ENCODE measurements around the gene OR5M10. TPM values are rescaled to one million over a fixed set of nuclear protein-coding genes. Genes with fewer than 3 reads are reported as not detected.

OR5M10 gene
- total RNA-seq, 1 donor from 2014 or later, result not detected

DNA sequence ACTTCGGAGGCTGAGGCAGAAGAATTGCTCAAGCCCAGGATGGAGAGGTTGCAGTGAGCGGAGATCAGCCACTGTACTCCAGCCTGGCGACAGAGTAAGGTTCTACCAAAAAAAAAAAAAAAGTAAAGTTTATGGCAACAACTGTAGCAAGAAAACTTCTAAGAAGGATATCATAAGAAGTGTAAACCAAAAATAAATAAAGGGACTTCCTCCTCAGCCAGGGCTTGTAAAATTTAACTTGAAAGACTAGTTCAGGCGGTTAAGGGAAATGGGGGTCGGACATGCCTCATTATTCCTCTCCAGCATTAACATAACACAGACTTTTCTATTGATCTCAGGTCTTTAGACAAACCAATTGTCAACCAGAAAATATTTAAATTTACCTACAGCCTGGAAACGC, 32.0 kb downstream of the OR5M10 start:
- FAIRE-seq, result no peak
- Histone ChIP-seq H3K27ac (ENCODE audit: low read depth, low read length) (no peak overlapping the region), H3K4me2 (ENCODE audit: low read length) (no peak overlapping the region), H3K9ac (ENCODE audit: low read length) (no peak overlapping the region), H2AFZ (ENCODE audit: low read depth, low read length) (no peak overlapping the region), H3K4me3 (ENCODE audit: insufficient read depth, low read depth, low read length) (no peak overlapping the region), H4K20me1 (ENCODE audit: insufficient read depth, low read length) (no peaks in the 10 kb centered on the region), H3K4me1 (ENCODE audit: insufficient read depth, low read length) (no peaks in the 10 kb centered on the region), H3K36me3 (ENCODE audit: insufficient read depth, low read length) (no peaks in the 10 kb centered on the region), H3K79me2 (ENCODE audit: insufficient read depth, low read length) (no peaks in the 10 kb centered on the region), H3K27me3 (ENCODE audit: insufficient read depth, low read length) (no peaks in the 10 kb centered on the region), H3K9me3 (ENCODE audit: insufficient read depth, low read depth, low read length) (peaks cover 6% of the 10 kb centered on the region)
- Mint-ChIP-seq H3K27me3 (ENCODE audit: low read depth, unreplicated experiment) (no peaks in the 10 kb centered on the region), H3K4me3 (ENCODE audit: unreplicated experiment) (no peak overlapping the region), H3K36me3 (ENCODE audit: low read depth, unreplicated experiment) (no peaks in the 10 kb centered on the region), H3K9me3 (ENCODE audit: unreplicated experiment) (no peaks in the 10 kb centered on the region), H3K27ac (ENCODE audit: unreplicated experiment) (no peak overlapping the region), H3K4me1 (ENCODE audit: low read depth, unreplicated experiment) (no peaks in the 10 kb centered on the region)
- no peak for DNase-seq (ENCODE audit: low read depth)
- TF ChIP-seq EZH2 (IDR thresholded peaks at IDR 0.05; ENCODE audit: insufficient read depth, low read length) (no peak), CTCF (IDR thresholded peaks at IDR 0.05; ENCODE audit: insufficient read depth, low read depth, low read length) (no peak)

DNA sequence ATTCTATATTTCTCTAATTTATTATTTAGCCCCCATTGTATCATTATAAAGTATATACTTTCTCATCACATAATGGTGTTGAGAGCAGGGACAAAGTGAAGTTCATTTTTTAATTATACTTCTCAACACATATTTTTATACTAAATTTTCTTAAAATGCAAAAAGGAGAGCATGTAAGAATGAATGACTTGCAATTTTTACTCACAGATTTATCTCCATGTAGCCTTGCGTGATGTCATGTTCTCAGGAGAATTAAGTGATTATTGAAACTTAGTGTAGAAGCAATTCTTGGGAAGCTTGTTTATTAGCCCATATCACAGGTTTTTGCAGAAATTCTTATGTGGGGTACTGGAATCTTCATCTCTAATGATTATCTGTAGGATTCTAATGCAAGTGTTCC, 33.8 kb downstream of the OR5M10 start:
- FAIRE-seq, result no peak
- TF ChIP-seq EZH2 (IDR thresholded peaks at IDR 0.05; ENCODE audit: insufficient read depth, low read length), result no peak
- TF ChIP-seq CTCF (IDR thresholded peaks at IDR 0.05; ENCODE audit: insufficient read depth, low read depth, low read length), result no peak
- no peak overlapping the region for H3K27ac ChIP-seq (ENCODE audit: low read depth, low read length)

GRCh38 chr11:56543157-56543556, 34.4 kb downstream of the OR5M10 start, which contains the start of gene OR5M11:
TSS of gene OR5M11 (minus strand) at chr11:56543257. CDS start at chr11:56543257, 0 bp downstream.
- Histone ChIP-seq H3K9ac (ENCODE audit: low read length) (no peak within 1 kb of the TSS), H3K27me3 (ENCODE audit: insufficient read depth, low read length) (no peaks in the 10 kb centered on the region), H2AFZ (ENCODE audit: low read depth, low read length) (no peak within 1 kb of the TSS), H3K36me3 (ENCODE audit: insufficient read depth, low read length) (no peaks in the 10 kb centered on the region), H3K4me2 (ENCODE audit: low read length) (no peak within 1 kb of the TSS), H3K79me2 (ENCODE audit: insufficient read depth, low read length) (no peaks in the 10 kb centered on the region), H3K4me1 (ENCODE audit: insufficient read depth, low read length) (no peaks in the 10 kb centered on the region), H3K9me3 (ENCODE audit: insufficient read depth, low read depth, low read length) (peaks cover 6% of the 10 kb centered on the region), H3K27ac (ENCODE audit: low read depth, low read length) (no peak within 1 kb of the TSS), H3K4me3 (ENCODE audit: insufficient read depth, low read depth, low read length) (no peak within 1 kb of the TSS), H4K20me1 (ENCODE audit: insufficient read depth, low read length) (no peaks in the 10 kb centered on the region)
- Mint-ChIP-seq H3K36me3 (ENCODE audit: low read depth, unreplicated experiment) (no peaks in the 10 kb centered on the region), H3K4me1 (ENCODE audit: low read depth, unreplicated experiment) (no peaks in the 10 kb centered on the region), H3K27ac (ENCODE audit: unreplicated experiment) (no peak within 1 kb of the TSS), H3K9me3 (ENCODE audit: unreplicated experiment) (no peaks in the 10 kb centered on the region), H3K4me3 (ENCODE audit: unreplicated experiment) (no peak within 1 kb of the TSS), H3K27me3 (ENCODE audit: low read depth, unreplicated experiment) (no peaks in the 10 kb centered on the region)
- no peak for DNase-seq (ENCODE audit: low read depth)
- TF ChIP-seq CTCF (IDR thresholded peaks at IDR 0.05; ENCODE audit: insufficient read depth, low read depth, low read length), result no peak
- no peak for TF ChIP-seq EZH2 (IDR thresholded peaks at IDR 0.05; ENCODE audit: insufficient read depth, low read length)
- no peak for FAIRE-seq

More for the DNA sequence above, 33.8 kb downstream of the OR5M10 start:
- no peaks in the 10 kb centered on the region for H3K4me1 Mint-ChIP-seq (ENCODE audit: low read depth, unreplicated experiment)
- Histone ChIP-seq H3K79me2 (ENCODE audit: insufficient read depth, low read length) (no peaks in the 10 kb centered on the region), H2AFZ (ENCODE audit: low read depth, low read length) (no peak overlapping the region), H3K4me2 (ENCODE audit: low read length) (no peak overlapping the region), H3K36me3 (ENCODE audit: insufficient read depth, low read length) (no peaks in the 10 kb centered on the region), H3K4me1 (ENCODE audit: insufficient read depth, low read length) (no peaks in the 10 kb centered on the region), H3K27me3 (ENCODE audit: insufficient read depth, low read length) (no peaks in the 10 kb centered on the region), H3K9ac (ENCODE audit: low read length) (no peak overlapping the region), H3K9me3 (ENCODE audit: insufficient read depth, low read depth, low read length) (peaks cover 6% of the 10 kb centered on the region), H4K20me1 (ENCODE audit: insufficient read depth, low read length) (no peaks in the 10 kb centered on the region), H3K4me3 (ENCODE audit: insufficient read depth, low read depth, low read length) (no peak overlapping the region)
- no peaks in the 10 kb centered on the region for H3K9me3 Mint-ChIP-seq (ENCODE audit: unreplicated experiment)
- no peaks in the 10 kb centered on the region for H3K27me3 Mint-ChIP-seq (ENCODE audit: low read depth, unreplicated experiment)
- H3K4me3 Mint-ChIP-seq (ENCODE audit: unreplicated experiment), result no peak overlapping the region
- DNase-seq (ENCODE audit: low read depth), result no peak
- H3K27ac Mint-ChIP-seq (ENCODE audit: unreplicated experiment), result no peak overlapping the region
- no peaks in the 10 kb centered on the region for H3K36me3 Mint-ChIP-seq (ENCODE audit: low read depth, unreplicated experiment)

Data from astrocyte (in vitro differentiated cells and primary cell).